B cell (primary cell): ENCODE measurements around the gene HOTAIR. TPM values are rescaled to one million over a fixed set of nuclear protein-coding genes. Genes with fewer than 3 reads are reported as not detected.

Experiments
- ATAC-seq: fragments of 200-7000 bp; cut with Tn5 transposase; one replicate; pipeline ENCODE4 v1.10.0; 2021; ENCODE audit warnings: low read depth, mild to moderate bottlenecking, moderate number of reproducible peaks, moderate library complexity
- CTCF ChIA-PET: fragments of 350-600 bp; sonication (Branson Sonifier 250); formaldehyde crosslinking; loops from one replicate; lab custom pipeline; 2021; ENCODE audit warnings: antibody characterized with exemption, inconsistent platforms; lab: Charles Lee
- POLR2A ChIA-PET: fragments of 350-600 bp; sonication (Branson Sonifier 250); formaldehyde crosslinking; loops from one replicate; lab custom pipeline; 2021; ENCODE audit warnings: antibody characterized with exemption; lab: Charles Lee
- DNase-seq: peaks from one replicate; pipeline ENCODE4 v3.0.0; 2013
- H2AFZ ChIP-seq: 2 replicates; pipeline ENCODE4 v1.6.1; 2012; ENCODE audit warnings: mild to moderate bottlenecking, low read depth, low read length; ENCODE audit not compliant: insufficient read depth, poor library complexity, severe bottlenecking
- H3K27ac ChIP-seq, 2 donors: 1 replicate in 1 of 2; 2 replicates in 1 of 2; pipeline ENCODE4 v1.5.1; 2012 to 2013; ENCODE audit warnings: low read length in 2 of 2, mild to moderate bottlenecking in 2 of 2, moderate library complexity in 1 of 2
- H3K27me3 ChIP-seq, 4 experiments: fragments of 200-600 bp in 1 of 4; sonication (generic) in 1 of 4; replicated peaks in 1 of 4; 1 replicate in 2 of 4; 2 replicates in 2 of 4; pipeline versions ENCODE4 v1.6.1 to v1.7.0; 2013 to 2016; ENCODE audit warnings: low read length in 3 of 4, mild to moderate bottlenecking in 2 of 4, mixed read lengths in 1 of 4, moderate library complexity in 1 of 4; ENCODE audit not compliant: insufficient read depth in 4 of 4, control insufficient read depth in 3 of 4; ENCODE audit errors: control extremely low read depth in 1 of 4
- H3K36me3 ChIP-seq, 2 experiments: replicated peaks in 1 of 2; 1 replicate in 1 of 2; 2 replicates in 1 of 2; pipeline versions ENCODE4 v1.6.1 to v1.7.1; 2013; ENCODE audit warnings: low read length in 1 of 2; ENCODE audit not compliant: insufficient read depth in 2 of 2, control insufficient read depth in 1 of 2; ENCODE audit errors: control extremely low read depth in 1 of 2, extremely low read depth in 1 of 2
- H3K4me1 ChIP-seq, 2 donors: fragments of 200-600 bp in 1 of 2; sonication (generic) in 1 of 2; 1 replicate in 1 of 2; 2 replicates in 1 of 2; pipeline versions ENCODE4 v1.5.1 to v1.6.1; 2013 to 2017; ENCODE audit warnings: low read length in 2 of 2; ENCODE audit not compliant: control insufficient read depth in 2 of 2, insufficient read depth in 2 of 2
- H3K4me2 ChIP-seq: replicated peaks from 2 replicates; pipeline ENCODE3; 2012; ENCODE audit warnings: mild to moderate bottlenecking, low read depth, low read length; ENCODE audit not compliant: poor library complexity, severe bottlenecking
- H3K4me3 ChIP-seq, 5 experiments: fragments of 200-600 bp in 1 of 5; sonication (generic) in 1 of 5; 1 replicate in 3 of 5; 2 replicates in 2 of 5; pipeline versions ENCODE4 v1.5.1 to v1.7.0; 2011 to 2016; ENCODE audit warnings: low read length in 4 of 5, mild to moderate bottlenecking in 4 of 5, low read depth in 2 of 5, control low read depth in 1 of 5, moderate library complexity in 1 of 5; ENCODE audit not compliant: insufficient read depth in 1 of 5; ENCODE audit errors: control extremely low read depth in 1 of 5, extremely low read depth in 1 of 5
- H3K79me2 ChIP-seq: fragments of 200-600 bp; sonication (generic); one replicate; pipeline ENCODE4 v1.6.0; 2016; ENCODE audit warnings: low read length; ENCODE audit not compliant: control insufficient read depth, insufficient read depth
- H3K9ac ChIP-seq: fragments of 200-600 bp; sonication (generic); 2 replicates; pipeline ENCODE4 v1.6.1; 2017; ENCODE audit warnings: mild to moderate bottlenecking, low read length, moderate library complexity
- H3K9me3 ChIP-seq, 3 donors: one replicate each; pipeline versions ENCODE4 v1.6.1 to v1.7.1; 2013; ENCODE audit warnings: low read length in 2 of 3; ENCODE audit not compliant: control insufficient read depth in 2 of 3, insufficient read depth in 1 of 3; ENCODE audit errors: control extremely low read depth in 1 of 3
- H4K20me1 ChIP-seq: 2 replicates; pipeline ENCODE4 v1.6.0; 2012; ENCODE audit warnings: mild to moderate bottlenecking, low read length; ENCODE audit not compliant: insufficient read depth, control insufficient read depth, poor library complexity, severe bottlenecking
- H3K27ac Mint-ChIP-seq: one replicate; pipeline ENCODE4 v1.8.0; 2021; ENCODE audit warnings: mixed read lengths
- H3K27me3 Mint-ChIP-seq: one replicate; pipeline ENCODE4 v1.8.0; 2021; ENCODE audit warnings: mixed read lengths
- H3K4me1 Mint-ChIP-seq: one replicate; pipeline ENCODE4 v1.8.0; 2021; ENCODE audit warnings: mixed read lengths
- H3K4me3 Mint-ChIP-seq: one replicate; pipeline ENCODE4 v1.8.0; 2021; ENCODE audit warnings: mixed read lengths
- H3K9me3 Mint-ChIP-seq: one replicate; pipeline ENCODE4 v1.8.0; 2022; ENCODE audit warnings: mixed read lengths; ENCODE audit not compliant: insufficient read depth
- CTCF ChIP-seq: fragments of 200-600 bp; IDR thresholded peaks from one replicate; pipeline ENCODE4 v1.8.0; 2022; ENCODE audit warnings: antibody characterized with exemption, mild to moderate bottlenecking
- EZH2 ChIP-seq: IDR thresholded peaks from 2 replicates; pipeline ENCODE4 v1.6.1; 2012; ENCODE audit warnings: borderline replicate concordance, low read depth, mild to moderate bottlenecking, moderate library complexity, low read length; ENCODE audit not compliant: insufficient read depth, poor library complexity, severe bottlenecking
- WGBS: methylation state at CpG from one replicate; pipeline ENCODE4 v1.1.5; 2013; ENCODE audit warnings: missing lambda C conversion rate; ENCODE audit not compliant: insufficient coverage; 5-methylcytosine and 5-hydroxymethylcytosine counted together
- intact Hi-C: fragments of 100-400 bp; cut with micrococcal nuclease; formaldehyde crosslinking; loops from one replicate; pipeline ENCODE4 v1.10.0; 2022
- polyA plus RNA-seq: library from polyadenylated mRNA; depleted of rRNA; stranded (reverse); fragments of >200 nt; gene quantifications from 2 replicates; pipeline ENCODE4 v1.2.3, GENCODE V29; 2012
- total RNA-seq, 2 donors: library from RNA; stranded (reverse); fragments of 120-200 nt in 1 of 2; gene quantifications; 1 replicate in 1 of 2; 2 replicates in 1 of 2; pipeline versions ENCODE4 v1.2.3 to v1.2.4, GENCODE V29; 2013 to 2022

HOTAIR gene
- total and polyA plus RNA-seq, 2 donors (not counting 1 experiment from before 2014, with no cell fraction given), result not detected

DNA sequence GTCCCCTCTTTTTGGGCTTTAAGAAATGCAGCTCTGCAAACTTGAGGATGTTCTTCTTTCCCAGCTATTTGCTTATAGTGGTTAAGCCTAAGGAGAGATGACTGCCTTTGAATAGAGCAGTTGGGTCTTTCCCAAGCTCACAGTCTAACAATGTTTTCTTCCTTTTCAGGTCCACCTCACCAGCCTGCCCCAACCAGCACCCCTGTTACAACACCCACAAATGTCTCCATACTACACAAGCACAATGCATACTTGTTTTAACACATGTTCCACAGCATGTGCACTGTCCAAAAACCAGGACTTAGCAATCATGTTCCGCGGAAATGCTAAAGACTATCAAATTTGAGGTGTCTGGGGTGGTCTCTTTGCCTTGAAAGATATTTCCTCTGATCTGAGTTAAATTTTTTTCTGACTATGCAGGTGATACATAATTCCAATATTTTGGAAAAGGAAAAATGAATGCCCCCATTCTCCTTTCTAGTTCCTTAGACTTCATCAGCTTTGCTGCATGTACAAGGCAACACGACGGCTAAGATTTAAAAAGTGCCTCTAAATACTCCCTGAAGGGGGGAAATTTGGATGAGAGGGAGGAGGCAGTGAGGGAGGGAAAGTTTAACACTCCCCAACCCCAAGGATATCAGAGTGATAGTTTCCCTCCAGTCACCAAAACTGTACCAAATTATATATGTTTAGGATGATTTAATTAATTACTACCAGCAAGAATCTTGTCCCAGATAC lies 42.7 kb downstream of the HOTAIR start:
- H3K9me3 ChIP-seq, result peaks cover 0 to 47% (median 1%) of the 10 kb centered on the region in 3 donors
- no peak overlapping the region for H2AFZ ChIP-seq
- no peak for ATAC-seq
- POLR2A ChIA-PET, result interaction anchor here (0.5 to 0.7 kb wide), 2 partner anchors 56 to 456 kb away, joined by 3 read pairs; no protein-coding TSS in a partner anchor
- peaks cover 10 to 29% of the 10 kb centered on the region in 2 donors for H3K4me1 ChIP-seq
- TF ChIP-seq CTCF (no peak), EZH2 (no peak)
- no peaks in the 10 kb centered on the region for H4K20me1 ChIP-seq
- H3K4me2 ChIP-seq, result no peak overlapping the region
- no peaks in the 10 kb centered on the region for H3K36me3 ChIP-seq
- CTCF ChIA-PET, result interaction anchor here (1.4 kb wide), 1 partner anchor 100 kb away, joined by 4 read pairs; no protein-coding TSS in a partner anchor
- H3K9ac ChIP-seq, result no peak overlapping the region
- no CpG with 5 or more reads among the region's 4 CpGs for WGBS
- H3K27ac Mint-ChIP-seq, result no peak overlapping the region
- no peaks in the 10 kb centered on the region for H3K79me2 ChIP-seq
- no peak overlapping the region for H3K27ac ChIP-seq
- no peak overlapping the region for H3K4me3 ChIP-seq
- peaks cover 10% of the 10 kb centered on the region for H3K4me1 Mint-ChIP-seq
- peaks cover 86% of the 10 kb centered on the region for H3K27me3 Mint-ChIP-seq
- peaks cover 0 to 95% (median 71%) of the 10 kb centered on the region in 4 experiments for H3K27me3 ChIP-seq
- DNase-seq, result no peak
- intact Hi-C loops, result no loop called here
- H3K4me3 Mint-ChIP-seq, result no peak overlapping the region
- H3K9me3 Mint-ChIP-seq, result no peaks in the 10 kb centered on the region

- H4K20me1 ChIP-seq, result no peaks in the 10 kb centered on the region
- peaks cover 0 to 36% (median 1%) of the 10 kb centered on the region in 3 donors for H3K9me3 ChIP-seq
- no peak overlapping the region for H3K27ac Mint-ChIP-seq
- H3K36me3 ChIP-seq, result no peaks in the 10 kb centered on the region
- peaks cover 9 to 27% of the 10 kb centered on the region in 2 donors for H3K4me1 ChIP-seq
- no peak for ATAC-seq
- no peak overlapping the region for H3K4me3 ChIP-seq
- peaks cover 86% of the 10 kb centered on the region for H3K27me3 Mint-ChIP-seq
- H3K27me3 ChIP-seq, result peaks cover 0 to 95% (median 73%) of the 10 kb centered on the region in 4 experiments
- H3K27ac ChIP-seq, result no peak overlapping the region
- no peaks in the 10 kb centered on the region for H3K9me3 Mint-ChIP-seq
- H3K4me2 ChIP-seq, result no peak overlapping the region
- DNase-seq, result no peak
- 11% methylated on average over 24 of the region's 30 CpGs for WGBS
- H3K4me3 Mint-ChIP-seq, result no peak overlapping the region
- H2AFZ ChIP-seq, result no peak overlapping the region
- peaks cover 8% of the 10 kb centered on the region for H3K4me1 Mint-ChIP-seq
- ChIA-PET CTCF (no interaction called here), POLR2A (no interaction called here)
- no peak overlapping the region for H3K9ac ChIP-seq
- intact Hi-C loops, result no loop called here
- H3K79me2 ChIP-seq, result no peaks in the 10 kb centered on the region
- TF ChIP-seq CTCF, result no peak
- TF ChIP-seq EZH2, result no peak
Observed at GRCh38 chr12:53930591-53931255, 44.0 kb downstream of the HOTAIR start.
